OCI-LY7 (cell line): ENCODE results near the gene ZFHX3. TPM values are rescaled to one million over a fixed set of nuclear protein-coding genes. Genes with fewer than 3 reads are reported as not detected.

ENCODE experiments used
- BruUV-seq: library from RNA; stranded (reverse); fragments of 400-500 nt; replicated peaks from 2 replicates; lab custom pipeline; 2021; lab: Mats Ljungman, UMichigan
- CTCF ChIA-PET: fragments of 300-600 bp; sonication (Branson Sonifier 250); formaldehyde crosslinking; loops from one replicate; lab custom pipeline; 2022; ENCODE audit warnings: antibody characterized with exemption; ENCODE audit not compliant: unreplicated experiment; lab: Charles Lee
- POLR2A ChIA-PET: fragments of 300-600 bp; sonication (Branson Sonifier 250); formaldehyde crosslinking; loops from one replicate; lab custom pipeline; 2022; ENCODE audit warnings: antibody characterized with exemption; lab: Charles Lee
- DNase-seq: peaks from one replicate; pipeline ENCODE4 v3.0.0-alpha.2; 2015; ENCODE audit warnings: low spot score
- H2AFZ ChIP-seq: fragments of 200-600 bp; sonication (generic), shearing (Covaris generic); 2 replicates; pipeline ENCODE4 v1.6.1; 2014; ENCODE audit warnings: mild to moderate bottlenecking, antibody characterized with exemption, low read length, moderate library complexity
- H3K27ac ChIP-seq: fragments of 200-600 bp; sonication (generic); 2 replicates; pipeline ENCODE4 v1.5.1; 2014; ENCODE audit warnings: mixed run types, low read depth, mild to moderate bottlenecking, moderate library complexity, low read length, inconsistent platforms; ENCODE audit not compliant: poor library complexity, severe bottlenecking
- H3K36me3 ChIP-seq: fragments of 200-600 bp; sonication (generic); 2 replicates; pipeline ENCODE4 v1.6.1; 2014; ENCODE audit warnings: mild to moderate bottlenecking, antibody characterized with exemption, low read length, moderate library complexity, mixed read lengths; ENCODE audit not compliant: insufficient read depth
- H3K4me1 ChIP-seq: fragments of 200-600 bp; sonication (generic); 2 replicates; pipeline ENCODE4 v1.5.1; 2014; ENCODE audit warnings: mild to moderate bottlenecking, low read length; ENCODE audit not compliant: insufficient read depth, poor library complexity, severe bottlenecking
- H3K4me2 ChIP-seq: fragments of 200-600 bp; sonication (generic); 2 replicates; pipeline ENCODE4 v1.6.1; 2014; ENCODE audit warnings: mild to moderate bottlenecking, low read length
- H3K4me3 ChIP-seq: fragments of 200-600 bp; sonication (generic); 2 replicates; pipeline ENCODE4 v1.5.1; 2014; ENCODE audit warnings: mild to moderate bottlenecking, low read depth, low read length; ENCODE audit not compliant: poor library complexity, severe bottlenecking
- H3K79me2 ChIP-seq: fragments of 200-600 bp; sonication (generic); 2 replicates; pipeline ENCODE4 v1.6.1; 2016; ENCODE audit warnings: low read depth, mild to moderate bottlenecking, low read length, moderate library complexity, mixed read lengths; ENCODE audit not compliant: insufficient read depth
- H3K9me2 ChIP-seq: fragments of 200-600 bp; sonication (generic); 2 replicates; pipeline ENCODE4 v1.6.1; 2016; ENCODE audit warnings: mild to moderate bottlenecking, low read length, mixed read lengths; ENCODE audit not compliant: insufficient read depth
- H3K9me3 ChIP-seq: fragments of 200-600 bp; sonication (generic); 2 replicates; pipeline ENCODE4 v1.6.1; 2014; ENCODE audit warnings: mild to moderate bottlenecking, mixed run types, low read length, mixed read lengths
- H4K20me1 ChIP-seq: fragments of 200-600 bp; sonication (generic); 2 replicates; pipeline ENCODE4 v1.6.1; 2014; ENCODE audit warnings: mild to moderate bottlenecking, antibody characterized with exemption, low read length, moderate library complexity, mixed read lengths; ENCODE audit not compliant: insufficient read depth
- CTCF ChIP-seq: fragments of 200-600 bp; sonication (generic); conservative IDR thresholded peaks from 2 replicates; pipeline ENCODE4 v1.5.1; 2014; ENCODE audit warnings: mild to moderate bottlenecking, antibody characterized with exemption, low read length, moderate library complexity, mixed read lengths
- EZH2phosphoT487 ChIP-seq: fragments of 200-600 bp; sonication (generic); IDR thresholded peaks from 2 replicates; pipeline ENCODE4 v1.6.1; 2018; ENCODE audit warnings: low read depth, borderline replicate concordance, mild to moderate bottlenecking, mixed run types, antibody characterized with exemption, low read length, moderate library complexity, mixed read lengths
- intact Hi-C: fragments of 100-400 bp; cut with micrococcal nuclease; formaldehyde crosslinking; loops from one replicate; pipeline ENCODE4 v1.10.0; 2022; ENCODE audit not compliant: unreplicated experiment
- total RNA-seq, 2 experiments: library from RNA; depleted of rRNA in 1 of 2; stranded (reverse); fragments of >200 nt in 1 of 2; shearing (Covaris generic) in 1 of 2; gene quantifications; 2 replicates each; pipeline ENCODE4 v1.2.3, GENCODE V29; 2014 to 2022

Gene ZFHX3
- total RNA-seq, 2 experiments from 2014 or later, result 1.3 to 6.2 TPM

GRCh38 chr16:72988569-72988968, 59.4 kb downstream of the ZFHX3 start:
- H3K27ac ChIP-seq, result no peak overlapping the region
- BruUV-seq, result no TSS peak
- TF ChIP-seq CTCF (no peak), EZH2phosphoT487 (no peak)
- H3K36me3 ChIP-seq, result no peaks in the 10 kb centered on the region
- no peak for DNase-seq
- intact Hi-C loops, result no loop called here
- H4K20me1 ChIP-seq, result no peaks in the 10 kb centered on the region
- no peak overlapping the region for H3K4me3 ChIP-seq
- no peak overlapping the region for H3K4me2 ChIP-seq
- no peaks in the 10 kb centered on the region for H3K9me2 ChIP-seq
- no peaks in the 10 kb centered on the region for H3K4me1 ChIP-seq
- no peaks in the 10 kb centered on the region for H3K79me2 ChIP-seq
- CTCF ChIA-PET, result no interaction called here
- no peak overlapping the region for H2AFZ ChIP-seq
- POLR2A ChIA-PET, result interaction anchor here (0.5 kb wide), 1 partner anchor 69 kb away, joined by 3 read pairs; no protein-coding TSS in a partner anchor
- H3K9me3 ChIP-seq, result no peaks in the 10 kb centered on the region

DNA sequence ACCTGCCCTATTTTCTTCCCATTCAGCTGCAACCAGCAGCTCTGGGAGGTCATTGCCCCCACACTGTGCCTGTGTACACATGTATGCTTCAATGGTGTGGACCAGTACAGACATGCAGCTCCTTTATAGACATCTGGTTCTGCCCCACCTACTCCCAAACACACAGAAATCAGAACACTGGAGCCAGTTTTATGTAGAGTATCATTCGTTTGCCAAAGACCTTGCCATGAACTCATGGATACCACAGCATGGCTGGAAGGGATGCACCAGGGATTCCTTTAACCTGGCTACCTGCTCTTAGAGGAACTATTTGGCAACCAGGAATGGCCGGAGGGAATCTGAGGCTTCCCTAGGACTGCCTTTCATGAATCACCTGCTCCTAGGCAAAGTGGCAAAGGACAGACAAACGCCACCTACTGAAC, 60.4 kb downstream of the ZFHX3 start:
- Histone ChIP-seq H2AFZ (no peak overlapping the region), H3K79me2 (no peaks in the 10 kb centered on the region), H3K9me3 (no peaks in the 10 kb centered on the region), H3K4me3 (no peak overlapping the region), H4K20me1 (no peaks in the 10 kb centered on the region), H3K9me2 (no peaks in the 10 kb centered on the region), H3K36me3 (no peaks in the 10 kb centered on the region), H3K4me2 (no peak overlapping the region), H3K27ac (no peak overlapping the region), H3K4me1 (no peaks in the 10 kb centered on the region)
- BruUV-seq, result no TSS peak
- no peak for DNase-seq
- ChIA-PET POLR2A (no interaction called here), CTCF (no interaction called here)
- intact Hi-C loops, result no loop called here
- TF ChIP-seq EZH2phosphoT487, result no peak
- no peak for TF ChIP-seq CTCF

DNA sequence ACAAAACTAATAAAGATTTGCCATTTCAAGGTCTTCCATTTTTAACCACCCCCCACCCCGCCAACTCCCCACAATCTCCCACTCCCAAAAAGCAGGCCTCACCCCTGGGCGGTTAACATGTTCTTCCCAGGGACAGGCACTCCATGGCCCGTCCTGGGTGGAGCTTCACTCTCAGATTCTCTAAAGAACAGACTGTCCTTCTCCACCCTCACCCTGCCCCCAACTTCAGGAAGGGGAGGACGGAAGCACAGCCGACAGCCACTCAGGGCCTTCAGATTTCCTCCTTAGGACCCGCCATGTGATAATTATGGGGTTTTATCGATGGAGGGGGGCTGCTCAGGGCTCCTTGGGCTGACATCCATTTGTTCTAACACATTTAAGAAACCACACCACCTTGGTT, 61.9 kb downstream of the ZFHX3 start:
- no peak for DNase-seq
- no peaks in the 10 kb centered on the region for H4K20me1 ChIP-seq
- H3K4me3 ChIP-seq, result no peak overlapping the region
- TF ChIP-seq EZH2phosphoT487 (no peak), CTCF (no peak)
- ChIA-PET CTCF (no interaction called here), POLR2A (no interaction called here)
- no peak overlapping the region for H3K4me2 ChIP-seq
- no peaks in the 10 kb centered on the region for H3K9me3 ChIP-seq
- no peaks in the 10 kb centered on the region for H3K79me2 ChIP-seq
- H3K36me3 ChIP-seq, result no peaks in the 10 kb centered on the region
- intact Hi-C loops, result no loop called here
- no peaks in the 10 kb centered on the region for H3K4me1 ChIP-seq
- H3K9me2 ChIP-seq, result no peaks in the 10 kb centered on the region
- no TSS peak for BruUV-seq
- no peak overlapping the region for H3K27ac ChIP-seq
- no peak overlapping the region for H2AFZ ChIP-seq
